Caco-2 (cell line): ENCODE results near the gene PCED1B. TPM values are rescaled to one million over a fixed set of nuclear protein-coding genes. Genes with fewer than 3 reads are reported as not detected.

Source experiments
- BruUV-seq: library from RNA; stranded (reverse); fragments of 400-500 nt; replicated peaks from 2 replicates; lab custom pipeline; 2021; lab: Mats Ljungman, UMichigan
- CTCF ChIA-PET: fragments of 300-600 bp; sonication (Branson Sonifier 250); formaldehyde crosslinking; loops from one replicate; lab custom pipeline; 2022; ENCODE audit warnings: antibody characterized with exemption; lab: Charles Lee
- POLR2A ChIA-PET: fragments of 300-600 bp; sonication (Branson Sonifier 250); formaldehyde crosslinking; loops from one replicate; lab custom pipeline; 2022; ENCODE audit warnings: antibody characterized with exemption; lab: Charles Lee
- DNase-seq, 2 experiments: peaks; one replicate each; pipeline versions ENCODE4 v3.0.0 to v3.0.0-alpha.2; 2020 to 2022
- H3K27me3 ChIP-seq: replicated peaks from 2 replicates; pipeline ENCODE4 v1.6.0; 2011; ENCODE audit warnings: low read length; ENCODE audit not compliant: control insufficient read depth, insufficient read depth
- H3K36me3 ChIP-seq: 2 replicates; pipeline ENCODE4 v1.5.1; 2011; ENCODE audit warnings: low read length; ENCODE audit not compliant: control insufficient read depth, insufficient read depth
- H3K4me1 ChIP-seq: fragments of 250-450 bp; sonication (Bioruptor Pico); 2 replicates; pipeline ENCODE4 v1.5.1; 2020; ENCODE audit warnings: mild to moderate bottlenecking
- H3K4me3 ChIP-seq: 2 replicates; pipeline ENCODE4 v1.5.1; 2011; ENCODE audit warnings: low read depth, mild to moderate bottlenecking, control low read depth, low read length
- H3K9me3 ChIP-seq: fragments of 250-450 bp; sonication (Bioruptor Pico); 2 replicates; pipeline ENCODE4 v1.5.1; 2020; ENCODE audit warnings: mild to moderate bottlenecking, moderate library complexity
- H3K27ac Mint-ChIP-seq: one replicate; pipeline ENCODE4 v1.8.0; 2022; ENCODE audit warnings: mixed read lengths; ENCODE audit not compliant: unreplicated experiment
- H3K27me3 Mint-ChIP-seq: one replicate; pipeline ENCODE4 v1.8.0; 2022; ENCODE audit warnings: mixed read lengths; ENCODE audit not compliant: insufficient read depth, unreplicated experiment
- H3K36me3 Mint-ChIP-seq: one replicate; pipeline ENCODE4 v1.8.0; 2022; ENCODE audit warnings: mild to moderate bottlenecking, mixed read lengths; ENCODE audit not compliant: insufficient read depth, unreplicated experiment
- H3K4me1 Mint-ChIP-seq: one replicate; pipeline ENCODE4 v1.8.0; 2022; ENCODE audit warnings: low read depth, mixed read lengths; ENCODE audit not compliant: unreplicated experiment
- H3K4me3 Mint-ChIP-seq: one replicate; pipeline ENCODE4 v1.8.0; 2022; ENCODE audit warnings: mild to moderate bottlenecking, moderate library complexity, mixed read lengths; ENCODE audit not compliant: unreplicated experiment
- H3K9me3 Mint-ChIP-seq: one replicate; pipeline ENCODE4 v1.8.0; 2022; ENCODE audit warnings: mixed read lengths; ENCODE audit not compliant: unreplicated experiment
- intact Hi-C: fragments of 100-400 bp; cut with micrococcal nuclease; formaldehyde crosslinking; loops from one replicate; pipeline ENCODE4 v1.10.0; 2022; ENCODE audit not compliant: unreplicated experiment
- total RNA-seq: library from RNA; stranded (reverse); gene quantifications from 2 replicates; pipeline ENCODE4 v1.2.3, GENCODE V29; 2022
- TF ChIP-seq, protein P1 (sequence below), 2 experiments: fragments of 200-600 bp in 1 of 2; IDR thresholded peaks; 1 replicate in 1 of 2; 2 replicates in 1 of 2; pipeline versions ENCODE4 v1.5.1 to v1.8.0; 2011 to 2022; ENCODE audit warnings: antibody characterized with exemption in 1 of 2, control low read depth in 1 of 2, inconsistent platforms in 1 of 2, low read depth in 1 of 2, low read length in 1 of 2, mild to moderate bottlenecking in 1 of 2, moderate library complexity in 1 of 2; ENCODE audit not compliant: insufficient read depth in 1 of 2, severe bottlenecking in 1 of 2, unreplicated experiment in 1 of 2

PCED1B gene
- total RNA-seq, 1 experiment from 2014 or later, result 7.0 TPM

GRCh38 chr12:47268501-47269454 lies 189.4 kb downstream of the PCED1B start:
- TF ChIP-seq, protein P1, sequence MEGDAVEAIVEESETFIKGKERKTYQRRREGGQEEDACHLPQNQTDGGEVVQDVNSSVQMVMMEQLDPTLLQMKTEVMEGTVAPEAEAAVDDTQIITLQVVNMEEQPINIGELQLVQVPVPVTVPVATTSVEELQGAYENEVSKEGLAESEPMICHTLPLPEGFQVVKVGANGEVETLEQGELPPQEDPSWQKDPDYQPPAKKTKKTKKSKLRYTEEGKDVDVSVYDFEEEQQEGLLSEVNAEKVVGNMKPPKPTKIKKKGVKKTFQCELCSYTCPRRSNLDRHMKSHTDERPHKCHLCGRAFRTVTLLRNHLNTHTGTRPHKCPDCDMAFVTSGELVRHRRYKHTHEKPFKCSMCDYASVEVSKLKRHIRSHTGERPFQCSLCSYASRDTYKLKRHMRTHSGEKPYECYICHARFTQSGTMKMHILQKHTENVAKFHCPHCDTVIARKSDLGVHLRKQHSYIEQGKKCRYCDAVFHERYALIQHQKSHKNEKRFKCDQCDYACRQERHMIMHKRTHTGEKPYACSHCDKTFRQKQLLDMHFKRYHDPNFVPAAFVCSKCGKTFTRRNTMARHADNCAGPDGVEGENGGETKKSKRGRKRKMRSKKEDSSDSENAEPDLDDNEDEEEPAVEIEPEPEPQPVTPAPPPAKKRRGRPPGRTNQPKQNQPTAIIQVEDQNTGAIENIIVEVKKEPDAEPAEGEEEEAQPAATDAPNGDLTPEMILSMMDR (IDR thresholded peaks at IDR 0.05; ENCODE audit: insufficient read depth in 1 of 2, low read depth in 1 of 2, low read length in 1 of 2, severe bottlenecking in 1 of 2, unreplicated experiment in 1 of 2), result no peak
- Mint-ChIP-seq H3K9me3 (peaks cover 15% of the 10 kb centered on the region), H3K36me3 (no peaks in the 10 kb centered on the region), H3K27ac (no peak overlapping the region), H3K4me1 (no peaks in the 10 kb centered on the region), H3K27me3 (no peaks in the 10 kb centered on the region), H3K4me3 (no peak overlapping the region)
- CTCF ChIA-PET, result no interaction called here
- no peaks in the 10 kb centered on the region for H3K4me1 ChIP-seq
- H3K36me3 ChIP-seq, result no peaks in the 10 kb centered on the region
- no peak overlapping the region for H3K4me3 ChIP-seq
- DNase-seq, result no peak
- intact Hi-C loops, result no loop called here
- H3K27me3 ChIP-seq, result no peaks in the 10 kb centered on the region
- no TSS peak for BruUV-seq
- no peaks in the 10 kb centered on the region for H3K9me3 ChIP-seq
- POLR2A ChIA-PET, result interaction anchor here (0.6 kb wide), 1 partner anchor 14 kb away, joined by 4 read pairs; no protein-coding TSS in a partner anchor

GRCh38 chr12:47269916-47270315 lies 190.5 kb downstream of the PCED1B start:
- intact Hi-C loops, result no loop called here
- H3K4me1 Mint-ChIP-seq, result no peaks in the 10 kb centered on the region
- H3K4me3 Mint-ChIP-seq, result no peak overlapping the region
- H3K9me3 Mint-ChIP-seq, result peaks cover 15% of the 10 kb centered on the region
- DNase-seq, result no peak
- H3K36me3 Mint-ChIP-seq, result no peaks in the 10 kb centered on the region
- ChIA-PET POLR2A (no interaction called here), CTCF (no interaction called here)
- Histone ChIP-seq H3K27me3 (no peaks in the 10 kb centered on the region), H3K36me3 (no peaks in the 10 kb centered on the region), H3K9me3 (no peaks in the 10 kb centered on the region), H3K4me3 (no peak overlapping the region), H3K4me1 (no peaks in the 10 kb centered on the region)
- TF ChIP-seq, protein P1 (IDR thresholded peaks at IDR 0.05; ENCODE audit: insufficient read depth in 1 of 2, low read depth in 1 of 2, low read length in 1 of 2, severe bottlenecking in 1 of 2, unreplicated experiment in 1 of 2), result no peak
- H3K27me3 Mint-ChIP-seq, result no peaks in the 10 kb centered on the region
- no TSS peak for BruUV-seq
- H3K27ac Mint-ChIP-seq, result no peak overlapping the region

DNA sequence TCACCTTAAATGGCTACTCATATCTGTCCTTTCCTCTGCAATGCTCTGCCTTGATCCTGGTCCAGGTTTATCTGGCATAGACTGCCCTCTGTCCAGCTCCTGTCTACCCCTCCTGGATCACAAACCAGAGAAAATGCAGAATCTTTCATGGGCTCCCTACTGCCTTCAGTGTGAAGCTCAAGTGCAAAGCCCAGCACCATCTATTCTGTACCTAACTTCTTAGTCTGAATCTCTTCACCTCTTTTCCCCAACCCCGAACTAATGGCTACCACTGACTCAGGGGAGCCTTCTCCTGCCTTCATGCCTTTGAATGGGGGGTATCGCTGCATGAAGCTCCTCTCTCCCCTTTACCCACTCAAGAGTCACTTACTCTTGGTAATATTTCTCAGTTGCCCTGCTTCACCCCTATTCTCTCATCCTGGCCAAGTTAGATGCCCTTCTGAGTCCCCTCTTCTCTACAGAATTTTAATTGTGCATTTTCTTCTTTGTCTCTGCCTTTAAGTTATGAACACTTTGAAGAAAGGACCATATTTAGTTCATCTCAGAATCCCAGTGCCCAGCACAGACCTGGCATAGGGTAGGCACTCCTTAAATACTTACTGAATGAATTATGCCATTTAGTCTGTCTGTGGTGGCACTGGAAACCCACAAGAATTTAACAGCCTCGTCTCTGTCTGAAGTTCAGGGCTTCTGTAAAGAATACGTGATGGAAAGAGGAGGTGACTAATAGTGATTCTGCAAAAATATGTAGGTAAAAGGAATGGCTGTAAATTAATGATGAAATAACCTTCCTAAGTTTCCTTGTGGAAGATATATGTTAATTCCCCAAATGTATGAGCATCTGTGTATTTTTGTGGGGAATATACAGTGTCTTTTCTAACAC lies 191.6 kb downstream of the PCED1B start:
- H3K9me3 Mint-ChIP-seq, result peaks cover 15% of the 10 kb centered on the region
- intact Hi-C loops, result no loop called here
- H3K27me3 Mint-ChIP-seq, result no peaks in the 10 kb centered on the region
- TF ChIP-seq, protein P1 (IDR thresholded peaks at IDR 0.05; ENCODE audit: insufficient read depth in 1 of 2, low read depth in 1 of 2, low read length in 1 of 2, severe bottlenecking in 1 of 2, unreplicated experiment in 1 of 2), result no peak
- H3K36me3 Mint-ChIP-seq, result no peaks in the 10 kb centered on the region
- CTCF ChIA-PET, result no interaction called here
- Histone ChIP-seq H3K27me3 (no peaks in the 10 kb centered on the region), H3K4me3 (no peak overlapping the region), H3K9me3 (no peaks in the 10 kb centered on the region), H3K4me1 (no peaks in the 10 kb centered on the region), H3K36me3 (no peaks in the 10 kb centered on the region)
- H3K4me3 Mint-ChIP-seq, result no peak overlapping the region
- POLR2A ChIA-PET, result interaction anchor here (0.6 kb wide), 1 partner anchor 9 kb away, joined by 4 read pairs; no protein-coding TSS in a partner anchor
- H3K27ac Mint-ChIP-seq, result no peak overlapping the region
- H3K4me1 Mint-ChIP-seq, result no peaks in the 10 kb centered on the region
- no peak for DNase-seq
- no TSS peak for BruUV-seq
